WTC11 (cell line): ENCODE measurements around the gene C6. TPM values are rescaled to one million over a fixed set of nuclear protein-coding genes. Genes with fewer than 3 reads are reported as not detected.

Experiments used
- ATAC-seq: fragments of 200-7000 bp; cut with Tn5 transposase; 2 replicates; pipeline ENCODE4 v1.10.0; 2021; ENCODE audit warnings: mild to moderate bottlenecking, moderate library complexity
- CTCF ChIA-PET: fragments of 300-600 bp; sonication (Branson Sonifier 250); formaldehyde crosslinking; loops from one replicate; lab custom pipeline; 2021; ENCODE audit warnings: antibody characterized with exemption; lab: Charles Lee
- POLR2A ChIA-PET: fragments of 350-600 bp; sonication (Branson Sonifier 250); formaldehyde crosslinking; loops from one replicate; lab custom pipeline; 2021; ENCODE audit warnings: antibody characterized with exemption; lab: Charles Lee
- DNase-seq: peaks from one replicate; pipeline ENCODE4 v3.0.0; 2021; ENCODE audit warnings: low spot score
- H3K27ac Mint-ChIP-seq: 2 replicates; pipeline ENCODE4 v1.8.0; 2021; ENCODE audit warnings: mixed read lengths
- H3K27me3 Mint-ChIP-seq: 2 replicates; pipeline ENCODE4 v1.8.0; 2021; ENCODE audit warnings: low read depth, mild to moderate bottlenecking, moderate library complexity, mixed read lengths
- H3K36me3 Mint-ChIP-seq: 2 replicates; pipeline ENCODE4 v1.8.0; 2021; ENCODE audit warnings: mixed read lengths
- H3K4me1 Mint-ChIP-seq: 2 replicates; pipeline ENCODE4 v1.8.0; 2022; ENCODE audit warnings: mixed read lengths
- H3K4me3 Mint-ChIP-seq: 2 replicates; pipeline ENCODE4 v1.8.0; 2021; ENCODE audit warnings: mild to moderate bottlenecking, moderate library complexity, mixed read lengths
- H3K9me3 Mint-ChIP-seq: 2 replicates; pipeline ENCODE4 v1.8.0; 2021; ENCODE audit warnings: mixed read lengths
- ARID4B ChIP-seq: sonication (generic); formaldehyde crosslinking; IDR thresholded peaks from 2 replicates; pipeline ENCODE4 v1.8.0; 2023; ENCODE audit warnings: missing genetic modification reagents, mild to moderate bottlenecking, borderline replicate concordance
- ATF3 ChIP-seq: sonication (generic); formaldehyde crosslinking; conservative IDR thresholded peaks from 2 replicates; pipeline ENCODE4 v1.8.1; 2022; ENCODE audit warnings: mild to moderate bottlenecking, missing genetic modification reagents
- ERG ChIP-seq: fragments of 250-450 bp; sonication (Bioruptor Pico); IDR thresholded peaks from 2 replicates; pipeline ENCODE4 v1.8.0; 2021; ENCODE audit warnings: mild to moderate bottlenecking
- ETV6 ChIP-seq: sonication (generic); formaldehyde crosslinking; IDR thresholded peaks from 2 replicates; pipeline ENCODE4 v1.8.1; 2022; ENCODE audit warnings: mild to moderate bottlenecking, missing genetic modification reagents
- FOXP4 ChIP-seq: sonication (generic); formaldehyde crosslinking; IDR thresholded peaks from 2 replicates; pipeline ENCODE4 v1.8.0; 2022; ENCODE audit warnings: mild to moderate bottlenecking, missing genetic modification reagents
- IRF1 ChIP-seq: sonication (generic); formaldehyde crosslinking; IDR thresholded peaks from 2 replicates; pipeline ENCODE4 v1.8.0; 2023; ENCODE audit warnings: missing genetic modification reagents
- JAZF1 ChIP-seq: fragments of 250-450 bp; sonication (Bioruptor Pico); IDR thresholded peaks from 2 replicates; pipeline ENCODE4 v1.9.0; 2021; ENCODE audit warnings: moderate library complexity, mild to moderate bottlenecking, inconsistent platforms
- JUN ChIP-seq: sonication (generic); formaldehyde crosslinking; IDR thresholded peaks from 2 replicates; pipeline ENCODE4 v1.8.0; 2023; ENCODE audit warnings: mild to moderate bottlenecking, missing genetic modification reagents
- NFYB ChIP-seq: sonication (generic); formaldehyde crosslinking; conservative IDR thresholded peaks from 2 replicates; pipeline ENCODE4 v1.8.0; 2022; ENCODE audit warnings: low read depth, missing genetic modification reagents
- TP53 ChIP-seq: sonication (generic); formaldehyde crosslinking; IDR thresholded peaks from 2 replicates; pipeline ENCODE4 v1.8.1; 2023; ENCODE audit warnings: mild to moderate bottlenecking, missing genetic modification reagents
- USF2 ChIP-seq: sonication (generic); formaldehyde crosslinking; IDR thresholded peaks from 2 replicates; pipeline ENCODE4 v1.8.1; 2023; ENCODE audit warnings: mild to moderate bottlenecking, missing genetic modification reagents, moderate library complexity
- ZBTB43 ChIP-seq: sonication (generic); formaldehyde crosslinking; IDR thresholded peaks from 2 replicates; pipeline ENCODE4 v1.8.1; 2023; ENCODE audit warnings: mild to moderate bottlenecking, missing genetic modification reagents
- ZNF219 ChIP-seq: sonication (generic); formaldehyde crosslinking; IDR thresholded peaks from 2 replicates; pipeline ENCODE4 v1.8.0; 2023; ENCODE audit warnings: missing genetic modification reagents, mild to moderate bottlenecking, borderline replicate concordance
- ZNF263 ChIP-seq: sonication (generic); formaldehyde crosslinking; IDR thresholded peaks from 2 replicates; pipeline ENCODE4 v1.8.1; 2022; ENCODE audit warnings: low read depth, mild to moderate bottlenecking, moderate library complexity, missing genetic modification reagents
- ZNF396 ChIP-seq: fragments of 250-450 bp; sonication (Bioruptor Pico); IDR thresholded peaks from 2 replicates; pipeline ENCODE4 v1.8.0; 2021; ENCODE audit warnings: mild to moderate bottlenecking, moderate library complexity, borderline replicate concordance
- ZSCAN18 ChIP-seq: fragments of 250-450 bp; sonication (Bioruptor Pico); IDR thresholded peaks from 2 replicates; pipeline ENCODE4 v2.1.2; 2022; ENCODE audit warnings: mild to moderate bottlenecking, moderate library complexity
- total RNA-seq: library from RNA; stranded (reverse); gene quantifications from 3 replicates; pipeline ENCODE4 v1.2.3, GENCODE V29; 2021

Gene C6
- total RNA-seq, 1 experiment from 2014 or later: 0.13 TPM

- TF ChIP-seq ERG (CRISPR knock-in tag): no peak
- no peak for TF ChIP-seq ATF3 (CRISPR knock-in tag)
- TF ChIP-seq NFYB (CRISPR knock-in tag): no peak
- no peak for TF ChIP-seq USF2 (CRISPR knock-in tag)
- TF ChIP-seq, all 79 proteins: peak for 0
Measured at GRCh38 chr5:41196197-41196596, 17.1 kb downstream of the C6 start (continued).

GRCh38 chr5:41195228-41195627 lies 18.1 kb downstream of the C6 start:
- ATAC-seq: no peak
- ChIA-PET POLR2A (no interaction called here), CTCF (no interaction called here)
- no peak overlapping the region for H3K27ac Mint-ChIP-seq
- H3K36me3 Mint-ChIP-seq: no peaks in the 10 kb centered on the region
- H3K4me1 Mint-ChIP-seq: no peaks in the 10 kb centered on the region
- no peak overlapping the region for H3K4me3 Mint-ChIP-seq
- H3K9me3 Mint-ChIP-seq: no peaks in the 10 kb centered on the region
- DNase-seq: no peak
- TF ChIP-seq ZBTB43 (CRISPR knock-in tag) (no peak), JUN (no peak), ZNF263 (CRISPR knock-in tag) (no peak), ZNF219 (no peak), ZNF396 (CRISPR knock-in tag) (no peak), ETV6 (no peak), ATF3 (CRISPR knock-in tag) (no peak), IRF1 (CRISPR knock-in tag) (no peak), TP53 (CRISPR knock-in tag) (no peak), ZSCAN18 (CRISPR knock-in tag) (no peak), ARID4B (CRISPR knock-in tag) (no peak), JAZF1 (CRISPR knock-in tag) (no peak), USF2 (CRISPR knock-in tag) (no peak), FOXP4 (CRISPR knock-in tag) (no peak)
- TF ChIP-seq, all 79 proteins: peak for 0
- H3K27me3 Mint-ChIP-seq: no peaks in the 10 kb centered on the region
